Motor neuron (in vitro differentiated cells): ENCODE data around the gene OR13H1. TPM values are rescaled to one million over a fixed set of nuclear protein-coding genes. Genes with fewer than 3 reads are reported as not detected.
"Not testable (repeated sequence)": the region's sequence is repeated elsewhere in the genome, so short reads cannot be mapped to it uniquely, and the experiment has no call there.

Source experiments
- ATAC-seq, 8 experiments: fragments of 200-7000 bp; cut with Tn5 transposase; replicated peaks in 6 of 8; 2 replicates each; pipeline ENCODE4 v1.8.0; 2021; ENCODE audit warnings: mild to moderate bottlenecking in 8 of 8, moderate library complexity in 8 of 8
- H3K27ac ChIP-seq, 2 donors: fragments of 250-450 bp; sonication (Bioruptor Pico); 2 replicates each; pipeline ENCODE4 v1.9.0; 2021; ENCODE audit warnings: antibody characterized with exemption in 2 of 2, mild to moderate bottlenecking in 2 of 2, moderate library complexity in 1 of 2
- H3K4me1 ChIP-seq, 2 donors: fragments of 250-450 bp; sonication (Bioruptor Pico); replicated peaks in 1 of 2; 2 replicates each; pipeline ENCODE4 v1.6.1; 2021; ENCODE audit warnings: antibody characterized with exemption in 2 of 2, mild to moderate bottlenecking in 2 of 2, moderate library complexity in 1 of 2
- H3K4me3 ChIP-seq, 5 donors: fragments of 250-450 bp; sonication (Bioruptor Pico); 2 replicates each; pipeline ENCODE4 v1.9.0; 2021; ENCODE audit warnings: antibody characterized with exemption in 5 of 5, mild to moderate bottlenecking in 5 of 5, moderate library complexity in 4 of 5
- WGBS, 10 experiments: fragments of 450-650 bp; shearing (Covaris generic); methylation state at CpG; one replicate each; pipeline ENCODE4 v1.0.0; 2022; 5-methylcytosine and 5-hydroxymethylcytosine counted together
- in situ Hi-C, 9 experiments: fragments of 400-800 bp; cut with MboI; loops; one replicate each; pipeline ENCODE4 v1.15.0; 2021; ENCODE audit warnings: low sequenced_read_pairs in 9 of 9, low pct_unique_long_range_greater_than_20kb in 2 of 9; ENCODE audit not compliant: unreplicated experiment in 9 of 9
- total RNA-seq, 8 experiments: library from RNA; unstranded; fragments of 300-600 nt; gene quantifications; 2 replicates each; pipeline versions ENCODE4 v1.2.3 to v1.2.4, GENCODE V29; 2022

OR13H1 gene
- total RNA-seq, 8 experiments from 2014 or later, result 0.33 to 1.6 (median 1.2) TPM; not detected in 2

DNA sequence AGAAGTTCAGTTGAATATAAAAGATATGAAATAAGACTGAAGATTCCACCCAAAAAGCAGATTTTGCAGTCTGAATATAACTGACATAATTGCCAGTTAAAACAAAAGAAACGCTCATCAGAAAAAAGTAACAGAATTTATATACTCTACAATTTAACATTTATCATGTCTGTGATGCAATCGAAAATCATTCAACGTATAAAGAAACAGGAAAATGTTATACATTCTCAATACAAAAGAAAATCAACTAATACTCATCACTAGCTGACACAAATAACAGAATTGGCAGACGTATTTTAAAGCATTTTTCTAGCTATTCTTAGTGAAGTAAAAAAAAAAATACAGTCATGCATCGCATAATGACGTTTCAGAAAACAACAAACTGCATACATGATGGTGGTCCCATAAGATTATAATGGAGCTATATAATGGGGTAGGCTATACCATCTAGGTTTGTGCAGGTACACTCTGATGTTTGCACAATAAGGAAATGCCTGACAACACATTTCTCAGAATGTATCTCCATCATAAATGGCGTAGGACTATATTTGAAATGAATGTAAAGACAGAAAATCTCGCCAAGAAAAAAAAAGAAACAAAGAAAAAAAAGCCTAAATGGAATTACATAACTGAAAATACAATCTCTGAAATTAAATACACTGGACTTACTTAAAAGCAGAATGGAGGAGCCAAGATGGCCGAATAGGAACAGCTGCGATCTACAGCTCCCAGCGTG lies 34.3 kb downstream of the OR13H1 start:
- in situ Hi-C loops, result no loop called here
- Histone ChIP-seq H3K4me3 (peak overlapping the region; percentile 44 to 69 (median 52)), H3K4me1 (no peaks in the 10 kb centered on the region), H3K27ac (peak overlapping the region; percentile 93 to 95)
- peak in 5 of 8 experiments; percentile 44 to 67 (median 50) for ATAC-seq
- WGBS, 10 experiments, result 0 to 45% (median 7%) methylated on average over 1 to 10 of the region's 11 CpGs

- H3K4me1 ChIP-seq, in situ Hi-C loops: not testable (repeated sequence)
- Histone ChIP-seq H3K27ac (peak overlapping the region; percentile 93 to 95), H3K4me3 (peak overlapping the region; percentile 44 to 69 (median 52))
- ATAC-seq, result peak in 1 of 8 experiments; percentile 16
- no CpG with 5 or more reads among the region's 34 CpGs for WGBS, 10 experiments
Measured at GRCh38 chrX:131578735-131579367, 35.0 kb downstream of the OR13H1 start.

- no peak overlapping the region for H3K4me3 ChIP-seq
- H3K27ac ChIP-seq, result no peak overlapping the region
- no peak for ATAC-seq
- H3K4me1 ChIP-seq, result no peaks in the 10 kb centered on the region
- in situ Hi-C loops, result no loop called here
- WGBS, 10 experiments, result 14 to 100% (median 44%) methylated on average over 2 to 4 of the region's 4 CpGs; no CpG with 5 or more reads in 7 of the 10 experiments
Measured at GRCh38 chrX:131588995-131589394, 45.1 kb downstream of the OR13H1 start.
